Measurements from ENCODE around the gene ING4.

The ING4 gene

GRCh38 chr12:6639151-6639801, 23.6 kb downstream of the ING4 start:
- ATAC-seq (replicated peaks) (no peak), DNase-seq (no peak)
- Mint-ChIP-seq H3K9me3 (peaks cover 0 to under 1% of the 10 kb centered on the region in 2 donors), H3K4me1 (ENCODE audit: low read depth in 2 of 2) (peaks cover 18% of the 10 kb centered on the region in 2 donors), H3K36me3 (ENCODE audit: insufficient read depth) (no peaks in the 10 kb centered on the region), H3K27me3 (no peaks in the 10 kb centered on the region), H3K4me3 (no peak overlapping the region), H3K27ac (no peak overlapping the region)

- Mint-ChIP-seq H3K4me1 (ENCODE audit: low read depth in 2 of 2) (peaks cover 23% of the 10 kb centered on the region in 2 donors), H3K9me3 (no peaks in the 10 kb centered on the region), H3K27ac (no peak overlapping the region), H3K4me3 (no peak overlapping the region), H3K27me3 (no peaks in the 10 kb centered on the region), H3K36me3 (ENCODE audit: insufficient read depth) (no peaks in the 10 kb centered on the region)
- ATAC-seq (replicated peaks) (no peak), DNase-seq (no peak)
Observed at GRCh38 chr12:6638305-6638704, 24.6 kb downstream of the ING4 start.

- H3K4me3 Mint-ChIP-seq, result peak within 1 kb of the TSS; percentile 84 to 85
Observed at GRCh38 chr12:6635856-6636531, 26.9 kb downstream of the ING4 start, which contains the start of gene LPAR5. Gene LPAR5 (minus strand): TSS chr12:6635959. CDS start chr12:6621248, 14,711 bp downstream.

DNA sequence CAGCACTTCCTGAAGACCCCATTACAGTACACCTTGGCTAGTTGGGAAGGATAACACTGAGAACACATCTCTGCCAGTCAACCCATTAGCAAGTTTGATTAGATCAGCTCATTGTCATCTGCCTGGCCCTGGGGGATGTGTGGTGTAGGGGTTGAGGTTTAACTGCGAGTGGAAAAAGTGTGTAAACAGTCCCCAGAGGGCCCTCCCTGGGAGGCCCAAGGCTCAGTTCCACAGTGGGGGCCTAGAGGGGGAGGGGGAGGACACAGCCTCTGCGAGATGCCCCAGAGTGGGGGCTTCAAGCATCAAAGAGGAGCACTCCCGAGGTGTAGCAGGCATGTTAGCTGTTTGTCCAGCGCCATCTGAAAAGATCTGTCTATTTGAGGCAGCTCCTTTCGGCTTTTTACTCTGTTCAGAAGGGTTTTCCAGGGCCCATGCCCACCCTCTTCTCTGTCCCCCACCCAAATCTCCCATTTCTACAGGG, 27.5 kb downstream of the ING4 start:
- peaks cover 50 to 51% of the 10 kb centered on the region in 2 donors for H3K4me1 Mint-ChIP-seq (ENCODE audit: low read depth in 2 of 2)
- H3K36me3 Mint-ChIP-seq (ENCODE audit: insufficient read depth), result peaks cover 6% of the 10 kb centered on the region
- DNase-seq (peak in 2 of 3 experiments; percentile 21 to 39), ATAC-seq (replicated peaks) (peak; percentile 58)
- H3K4me3 Mint-ChIP-seq, result peak overlapping the region; percentile 84 to 85
- H3K27me3 Mint-ChIP-seq, result no peaks in the 10 kb centered on the region
- no peaks in the 10 kb centered on the region for H3K9me3 Mint-ChIP-seq
- peak overlapping the region; percentile 85 to 92 for H3K27ac Mint-ChIP-seq

More at GRCh38 chr12:6635856-6636531, 26.9 kb downstream of the ING4 start, which contains the start of gene LPAR5:
- Mint-ChIP-seq H3K4me1 (ENCODE audit: low read depth in 2 of 2) (peaks cover 44 to 45% of the 10 kb centered on the region in 2 donors), H3K27ac (peak within 1 kb of the TSS; percentile 85 to 92), H3K27me3 (no peaks in the 10 kb centered on the region), H3K9me3 (no peaks in the 10 kb centered on the region), H3K36me3 (ENCODE audit: insufficient read depth) (peaks cover 6% of the 10 kb centered on the region)
- ATAC-seq (replicated peaks) (peak; percentile 58), DNase-seq (no peak)

DNA sequence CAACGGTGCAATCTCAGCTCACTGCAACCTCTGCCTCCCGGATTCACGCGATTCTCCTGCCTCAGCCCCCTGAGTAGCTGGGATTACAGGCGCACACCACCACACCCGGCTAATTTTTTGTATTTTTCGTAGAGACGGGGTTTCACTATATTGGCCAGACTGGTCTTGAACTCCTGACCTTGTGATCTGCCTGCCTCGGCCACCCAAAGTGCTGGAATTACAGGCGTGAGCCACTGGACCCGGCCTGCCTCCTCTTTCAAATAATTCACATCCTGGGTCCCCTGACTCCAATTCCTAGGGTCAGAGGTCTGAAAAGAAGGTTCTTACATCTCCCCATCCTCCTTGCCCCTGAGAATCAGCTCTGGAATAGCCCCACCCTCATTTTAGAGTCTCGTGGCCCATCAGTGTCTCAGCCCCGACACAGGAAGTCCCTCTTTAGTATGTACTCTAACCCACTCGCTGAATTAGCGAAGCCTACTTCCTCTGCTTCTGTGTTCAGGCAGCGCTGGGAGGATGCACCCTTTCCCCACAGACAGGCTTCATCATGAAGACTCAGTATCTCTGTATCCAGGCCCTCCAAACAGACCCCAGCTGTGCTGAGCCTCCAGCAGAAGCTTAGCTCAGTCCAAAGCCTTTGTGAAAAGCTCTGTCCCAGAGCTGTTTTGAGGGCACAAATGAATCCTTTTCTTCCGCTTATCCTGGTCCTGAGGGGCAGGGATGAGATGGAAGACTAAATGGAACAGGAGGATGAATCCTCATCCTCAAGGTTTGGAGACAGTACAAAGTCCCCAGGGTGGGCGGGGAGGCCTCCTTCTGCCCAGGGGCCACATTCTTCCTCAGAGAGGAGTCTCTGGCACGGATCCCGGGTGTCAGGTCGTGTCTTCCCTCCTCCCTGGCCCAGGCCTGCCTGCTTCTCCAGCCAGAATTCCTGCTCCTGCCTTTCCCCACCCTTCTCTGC, 30.6 kb downstream of the ING4 start:
- H3K27ac Mint-ChIP-seq, result peak overlapping the region; percentile 96 to 97
- DNase-seq (peak; percentile 39 to 50 (median 41)), ATAC-seq (replicated peaks) (peak; percentile 64)
- no peaks in the 10 kb centered on the region for H3K27me3 Mint-ChIP-seq
- H3K4me1 Mint-ChIP-seq (ENCODE audit: low read depth in 2 of 2), result peaks cover 59 to 64% of the 10 kb centered on the region in 2 donors
- peak overlapping the region; percentile 84 to 88 for H3K4me3 Mint-ChIP-seq
- H3K36me3 Mint-ChIP-seq (ENCODE audit: insufficient read depth), result peaks cover 22% of the 10 kb centered on the region
- no peaks in the 10 kb centered on the region for H3K9me3 Mint-ChIP-seq

DNA sequence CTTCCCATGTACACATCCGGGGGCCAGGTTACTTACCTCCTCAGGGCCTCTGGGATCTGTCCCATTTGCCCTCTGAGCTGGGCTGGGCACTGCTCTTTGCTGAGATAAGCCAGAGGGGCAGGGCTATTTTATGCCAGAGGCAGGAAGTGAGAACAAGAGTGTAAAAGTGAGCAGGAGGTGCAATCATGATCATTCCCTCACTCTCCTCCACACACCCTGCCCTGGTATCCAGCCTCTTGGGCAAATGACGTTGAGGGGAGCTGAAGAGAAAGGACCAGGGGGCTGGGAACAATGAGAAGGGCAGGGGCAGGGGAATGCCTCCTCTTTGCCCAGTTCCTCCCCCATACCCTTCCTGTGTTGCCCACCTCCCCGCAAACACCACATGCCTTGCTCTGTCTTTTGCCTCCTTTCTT, 31.4 kb downstream of the ING4 start:
- peak; percentile 26 for ATAC-seq (replicated peaks)
- Mint-ChIP-seq H3K27ac (peak overlapping the region; percentile 96 to 97), H3K4me1 (ENCODE audit: low read depth in 2 of 2) (peaks cover 61 to 69% of the 10 kb centered on the region in 2 donors), H3K27me3 (no peaks in the 10 kb centered on the region), H3K36me3 (ENCODE audit: insufficient read depth) (peaks cover 29% of the 10 kb centered on the region), H3K9me3 (no peaks in the 10 kb centered on the region), H3K4me3 (peak overlapping the region; percentile 84 to 88)
- no peak for DNase-seq

GRCh38 chr12:6630736-6631135, 32.2 kb downstream of the ING4 start:
- Mint-ChIP-seq H3K4me3 (peak overlapping the region; percentile 84 to 88), H3K4me1 (ENCODE audit: low read depth in 2 of 2) (peaks cover 54 to 63% of the 10 kb centered on the region in 2 donors), H3K36me3 (ENCODE audit: insufficient read depth) (peaks cover 35% of the 10 kb centered on the region), H3K27ac (peak overlapping the region; percentile 96 to 97), H3K9me3 (no peaks in the 10 kb centered on the region), H3K27me3 (no peaks in the 10 kb centered on the region)
- no peak for DNase-seq
- ATAC-seq (replicated peaks), result no peak

- DNase-seq (peak in 1 of 3 experiments; percentile 15), ATAC-seq (replicated peaks) (peak; percentile 69)
- Mint-ChIP-seq H3K4me3 (peak overlapping the region; percentile 79 to 84), H3K4me1 (ENCODE audit: low read depth in 2 of 2) (peaks cover 36 to 44% of the 10 kb centered on the region in 2 donors), H3K27me3 (no peaks in the 10 kb centered on the region), H3K36me3 (ENCODE audit: insufficient read depth) (peaks cover 52% of the 10 kb centered on the region), H3K9me3 (no peaks in the 10 kb centered on the region), H3K27ac (peak overlapping the region; percentile 67 to 85)
Observed at GRCh38 chr12:6627616-6628015, 35.3 kb downstream of the ING4 start.

- DNase-seq (no peak), ATAC-seq (replicated peaks) (peak; percentile 26)
- H3K4me3 Mint-ChIP-seq, result peak overlapping the region; percentile 79 to 84
- peaks cover 28 to 37% of the 10 kb centered on the region in 2 donors for H3K4me1 Mint-ChIP-seq (ENCODE audit: low read depth in 2 of 2)
- H3K27ac Mint-ChIP-seq, result peak overlapping the region; percentile 67 to 85
- H3K36me3 Mint-ChIP-seq (ENCODE audit: insufficient read depth), result peaks cover 53% of the 10 kb centered on the region
- H3K9me3 Mint-ChIP-seq, result no peaks in the 10 kb centered on the region
- no peaks in the 10 kb centered on the region for H3K27me3 Mint-ChIP-seq
Observed at GRCh38 chr12:6626654-6627283, 36.1 kb downstream of the ING4 start.

DNA sequence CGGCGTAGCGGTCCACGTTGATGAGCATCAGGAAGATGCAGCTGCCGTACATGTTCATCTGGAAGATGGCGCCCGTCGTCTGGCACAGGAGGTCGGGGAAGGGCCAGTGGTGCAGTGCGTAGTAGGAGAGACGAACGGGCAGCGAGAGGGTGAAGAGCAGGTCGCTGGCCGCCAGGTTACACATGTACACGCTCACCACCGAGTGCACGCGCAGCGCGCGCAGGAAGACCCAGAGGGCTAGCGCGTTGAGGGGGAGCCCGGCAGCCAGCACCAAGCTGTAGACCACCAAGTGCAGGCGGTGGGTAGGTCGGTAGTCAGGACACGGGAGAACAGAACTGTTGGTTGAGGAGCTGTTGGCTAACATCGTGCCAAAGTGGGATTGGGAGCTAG, 42.0 kb downstream of the ING4 start:
- DNase-seq (no peak), ATAC-seq (replicated peaks) (no peak)
- peaks cover 13 to 14% of the 10 kb centered on the region in 2 donors for H3K4me1 Mint-ChIP-seq (ENCODE audit: low read depth in 2 of 2)
- H3K27me3 Mint-ChIP-seq, result no peaks in the 10 kb centered on the region
- H3K9me3 Mint-ChIP-seq, result no peaks in the 10 kb centered on the region
- H3K36me3 Mint-ChIP-seq (ENCODE audit: insufficient read depth), result peaks cover 26% of the 10 kb centered on the region
- peak overlapping the region in 1 of 2 donors; percentile 40 for H3K4me3 Mint-ChIP-seq
- H3K27ac Mint-ChIP-seq, result no peak overlapping the region

DNA sequence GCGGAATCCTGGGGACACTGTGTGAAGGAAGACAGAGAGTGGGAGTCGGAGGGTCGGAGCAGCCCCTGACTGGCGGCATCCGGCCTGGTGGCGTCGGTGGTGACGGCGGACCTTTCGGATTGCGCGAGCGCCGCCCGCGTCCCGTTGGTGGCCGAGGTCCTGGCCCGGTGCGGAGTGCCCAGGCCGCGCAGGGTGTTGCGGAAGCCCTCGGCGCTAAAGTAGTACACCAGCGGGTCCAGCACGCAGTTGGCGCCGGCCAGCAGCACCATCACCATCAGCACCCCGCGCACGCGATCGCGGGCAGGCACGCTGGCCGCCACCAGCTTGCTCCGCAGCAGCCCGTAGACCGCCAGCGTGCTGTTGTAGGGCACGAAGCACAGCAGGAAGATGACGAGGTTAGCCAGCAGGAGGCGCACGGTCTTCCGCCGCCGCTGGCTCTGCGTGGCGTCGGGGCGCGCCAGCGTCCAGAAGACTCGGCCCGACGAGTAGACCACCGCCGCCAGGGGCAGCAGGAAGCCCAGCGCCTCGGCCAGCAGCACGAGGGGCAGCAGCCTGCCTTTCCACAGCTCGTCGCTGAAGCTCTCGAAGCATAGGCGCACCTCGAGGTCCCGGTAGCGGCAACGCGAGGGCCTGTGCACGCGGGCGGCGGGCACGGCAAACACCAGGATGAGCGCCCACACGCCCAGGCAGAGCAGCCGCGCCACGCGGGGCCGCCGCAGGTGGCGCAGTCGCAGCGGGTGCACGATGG, 42.6 kb downstream of the ING4 start:
- Mint-ChIP-seq H3K9me3 (no peaks in the 10 kb centered on the region), H3K4me1 (ENCODE audit: low read depth in 2 of 2) (peaks cover 13 to 14% of the 10 kb centered on the region in 2 donors), H3K4me3 (peak overlapping the region in 1 of 2 donors; percentile 40), H3K36me3 (ENCODE audit: insufficient read depth) (peaks cover 26% of the 10 kb centered on the region), H3K27ac (peak overlapping the region in 1 of 2 donors; percentile 23), H3K27me3 (no peaks in the 10 kb centered on the region)
- DNase-seq, result no peak
- peak; percentile 52 for ATAC-seq (replicated peaks)
